ENCODE data around the gene CRABP1. TPM values are rescaled to one million over a fixed set of nuclear protein-coding genes. Genes with fewer than 3 reads are reported as not detected.

The CRABP1 gene
- total RNA-seq, 1 experiment from 2014 or later: not detected

DNA sequence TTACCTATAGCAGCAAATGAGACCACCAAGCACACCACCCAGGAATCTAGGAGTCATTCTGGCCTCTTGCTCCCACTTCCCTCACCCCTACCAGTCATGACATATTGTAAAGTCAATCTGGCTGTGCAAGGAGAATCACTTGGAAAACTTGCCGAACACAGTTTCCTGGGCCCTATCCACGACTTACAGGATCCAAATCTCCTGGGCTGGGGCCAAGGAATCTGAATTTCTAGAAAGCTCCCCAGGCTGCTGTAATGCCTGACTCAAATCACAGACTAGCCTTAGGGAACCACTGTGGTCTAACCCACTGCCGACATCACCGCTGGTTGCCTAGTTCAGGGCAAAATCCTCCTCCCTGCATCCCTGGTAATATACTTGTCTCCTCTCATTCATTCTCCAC, 4.2 kb upstream of the CRABP1 start:
- ChIA-PET CTCF (no interaction called here), POLR2A (ENCODE audit: unreplicated experiment) (no interaction called here)
- TF ChIP-seq, protein P1, sequence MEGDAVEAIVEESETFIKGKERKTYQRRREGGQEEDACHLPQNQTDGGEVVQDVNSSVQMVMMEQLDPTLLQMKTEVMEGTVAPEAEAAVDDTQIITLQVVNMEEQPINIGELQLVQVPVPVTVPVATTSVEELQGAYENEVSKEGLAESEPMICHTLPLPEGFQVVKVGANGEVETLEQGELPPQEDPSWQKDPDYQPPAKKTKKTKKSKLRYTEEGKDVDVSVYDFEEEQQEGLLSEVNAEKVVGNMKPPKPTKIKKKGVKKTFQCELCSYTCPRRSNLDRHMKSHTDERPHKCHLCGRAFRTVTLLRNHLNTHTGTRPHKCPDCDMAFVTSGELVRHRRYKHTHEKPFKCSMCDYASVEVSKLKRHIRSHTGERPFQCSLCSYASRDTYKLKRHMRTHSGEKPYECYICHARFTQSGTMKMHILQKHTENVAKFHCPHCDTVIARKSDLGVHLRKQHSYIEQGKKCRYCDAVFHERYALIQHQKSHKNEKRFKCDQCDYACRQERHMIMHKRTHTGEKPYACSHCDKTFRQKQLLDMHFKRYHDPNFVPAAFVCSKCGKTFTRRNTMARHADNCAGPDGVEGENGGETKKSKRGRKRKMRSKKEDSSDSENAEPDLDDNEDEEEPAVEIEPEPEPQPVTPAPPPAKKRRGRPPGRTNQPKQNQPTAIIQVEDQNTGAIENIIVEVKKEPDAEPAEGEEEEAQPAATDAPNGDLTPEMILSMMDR (conservative IDR thresholded peaks at IDR 0.05): no peak
- TF ChIP-seq EZH2 (IDR thresholded peaks at IDR 0.05; ENCODE audit: low read depth): no peak
- no peak overlapping the region for H3K4me2 ChIP-seq
- no peaks in the 10 kb centered on the region for H3K9me3 ChIP-seq (ENCODE audit: insufficient read depth, low read depth)
- H3K4me3 ChIP-seq: no peak overlapping the region
- H3K27ac ChIP-seq: no peak overlapping the region
- BruUV-seq (replicated peaks): no TSS peak
- no peaks in the 10 kb centered on the region for H3K79me2 ChIP-seq (ENCODE audit: low read depth)
- H3K4me1 ChIP-seq (replicated peaks; ENCODE audit: insufficient read depth): no peaks in the 10 kb centered on the region
- H2AFZ ChIP-seq: no peak overlapping the region
- H3K9me2 ChIP-seq (ENCODE audit: insufficient read depth): no peaks in the 10 kb centered on the region
- peaks cover 49% of the 10 kb centered on the region for H3K27me3 ChIP-seq (ENCODE audit: insufficient read depth, low read depth)
- no peaks in the 10 kb centered on the region for H4K20me1 ChIP-seq (ENCODE audit: insufficient read depth)
- H3K36me3 ChIP-seq (ENCODE audit: low read depth): no peaks in the 10 kb centered on the region
- DNase-seq: no peak
- intact Hi-C loops (cut with micrococcal nuclease; ENCODE audit: unreplicated experiment): no loop called here
- H3F3A ChIP-seq (ENCODE audit: insufficient read depth, low read depth): no peaks in the 10 kb centered on the region

DNA sequence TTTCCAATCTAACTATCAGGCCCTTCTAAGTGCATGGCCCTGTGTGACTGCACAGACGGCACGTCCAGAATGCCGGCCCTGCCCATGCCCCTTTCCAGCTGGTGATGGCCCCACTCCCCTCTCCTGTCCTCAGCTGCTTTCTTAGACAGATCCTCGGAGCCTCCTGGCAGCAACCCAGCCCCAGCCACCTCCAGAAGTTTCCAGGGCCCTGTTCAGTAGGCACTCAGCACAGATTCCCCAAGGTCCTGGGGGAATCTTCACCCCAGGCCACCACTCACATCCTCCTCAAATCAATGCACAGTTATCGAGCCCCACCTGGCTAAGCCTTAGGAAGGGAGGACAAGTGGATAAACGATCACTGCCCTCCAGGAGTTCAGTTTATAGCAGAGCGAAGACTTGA, 1.4 kb upstream of the CRABP1 start:
- H3K4me3 ChIP-seq: no peak overlapping the region
- H4K20me1 ChIP-seq (ENCODE audit: insufficient read depth): no peaks in the 10 kb centered on the region
- intact Hi-C loops (cut with micrococcal nuclease; ENCODE audit: unreplicated experiment): no loop called here
- peaks cover 75% of the 10 kb centered on the region for H3K27me3 ChIP-seq (ENCODE audit: insufficient read depth, low read depth)
- TF ChIP-seq, protein P1 (conservative IDR thresholded peaks at IDR 0.05): no peak
- no peak for TF ChIP-seq EZH2 (IDR thresholded peaks at IDR 0.05; ENCODE audit: low read depth)
- no peak overlapping the region for H2AFZ ChIP-seq
- DNase-seq: no peak
- ChIA-PET CTCF (no interaction called here), POLR2A (ENCODE audit: unreplicated experiment) (no interaction called here)
- no TSS peak for BruUV-seq (replicated peaks)
- no peaks in the 10 kb centered on the region for H3K36me3 ChIP-seq (ENCODE audit: low read depth)
- no peaks in the 10 kb centered on the region for H3K79me2 ChIP-seq (ENCODE audit: low read depth)
- H3K9me2 ChIP-seq (ENCODE audit: insufficient read depth): no peaks in the 10 kb centered on the region
- H3F3A ChIP-seq (ENCODE audit: insufficient read depth, low read depth): no peaks in the 10 kb centered on the region
- H3K4me2 ChIP-seq: no peak overlapping the region
- H3K27ac ChIP-seq: no peak overlapping the region
- no peaks in the 10 kb centered on the region for H3K9me3 ChIP-seq (ENCODE audit: insufficient read depth, low read depth)
- H3K4me1 ChIP-seq (replicated peaks; ENCODE audit: insufficient read depth): no peaks in the 10 kb centered on the region

GRCh38 chr15:78339559-78339958, 594 bp upstream of the CRABP1 start:
- Histone ChIP-seq H3K4me2 (no peak overlapping the region), H3F3A (ENCODE audit: insufficient read depth, low read depth) (no peaks in the 10 kb centered on the region), H4K20me1 (ENCODE audit: insufficient read depth) (no peaks in the 10 kb centered on the region), H3K4me1 (replicated peaks; ENCODE audit: insufficient read depth) (no peaks in the 10 kb centered on the region), H3K27ac (no peak overlapping the region), H2AFZ (no peak overlapping the region), H3K36me3 (ENCODE audit: low read depth) (no peaks in the 10 kb centered on the region), H3K27me3 (ENCODE audit: insufficient read depth, low read depth) (peaks cover 79% of the 10 kb centered on the region), H3K4me3 (no peak overlapping the region), H3K9me3 (ENCODE audit: insufficient read depth, low read depth) (no peaks in the 10 kb centered on the region), H3K79me2 (ENCODE audit: low read depth) (no peaks in the 10 kb centered on the region), H3K9me2 (ENCODE audit: insufficient read depth) (no peaks in the 10 kb centered on the region)
- intact Hi-C loops (cut with micrococcal nuclease; ENCODE audit: unreplicated experiment): no loop called here
- no peak for DNase-seq
- CTCF ChIA-PET: no interaction called here
- TF ChIP-seq EZH2 (IDR thresholded peaks at IDR 0.05; ENCODE audit: low read depth): no peak
- TF ChIP-seq, protein P1 (conservative IDR thresholded peaks at IDR 0.05): no peak
- POLR2A ChIA-PET (ENCODE audit: unreplicated experiment): interaction anchor here (0.6 kb wide), 1 partner anchor 35 kb away, joined by 11 read pairs; no protein-coding TSS in a partner anchor
- no TSS peak for BruUV-seq (replicated peaks)

Data from PC-9 (cell line).